Cardiac fibroblast (primary cell): ENCODE data around the gene GALT.

Experiments used
- DNase-seq, 2 donors: peaks; one replicate each; pipeline versions ENCODE4 v3.0.0 to v3.0.0-alpha.2; 2010; ENCODE audit warnings: low read depth in 2 of 2
- H3K4me3 ChIP-seq, 2 donors: replicated peaks in 1 of 2; 1 replicate in 1 of 2; 2 replicates in 1 of 2; pipeline ENCODE4 v1.5.1; 2011; ENCODE audit warnings: low read depth in 2 of 2, low read length in 2 of 2, mild to moderate bottlenecking in 2 of 2, moderate library complexity in 1 of 2
- TF ChIP-seq, protein P1 (sequence below): IDR thresholded peaks from one replicate; pipeline ENCODE4 v1.5.1; 2011; ENCODE audit warnings: low read depth, mild to moderate bottlenecking, low read length, inconsistent platforms

Gene GALT

DNA sequence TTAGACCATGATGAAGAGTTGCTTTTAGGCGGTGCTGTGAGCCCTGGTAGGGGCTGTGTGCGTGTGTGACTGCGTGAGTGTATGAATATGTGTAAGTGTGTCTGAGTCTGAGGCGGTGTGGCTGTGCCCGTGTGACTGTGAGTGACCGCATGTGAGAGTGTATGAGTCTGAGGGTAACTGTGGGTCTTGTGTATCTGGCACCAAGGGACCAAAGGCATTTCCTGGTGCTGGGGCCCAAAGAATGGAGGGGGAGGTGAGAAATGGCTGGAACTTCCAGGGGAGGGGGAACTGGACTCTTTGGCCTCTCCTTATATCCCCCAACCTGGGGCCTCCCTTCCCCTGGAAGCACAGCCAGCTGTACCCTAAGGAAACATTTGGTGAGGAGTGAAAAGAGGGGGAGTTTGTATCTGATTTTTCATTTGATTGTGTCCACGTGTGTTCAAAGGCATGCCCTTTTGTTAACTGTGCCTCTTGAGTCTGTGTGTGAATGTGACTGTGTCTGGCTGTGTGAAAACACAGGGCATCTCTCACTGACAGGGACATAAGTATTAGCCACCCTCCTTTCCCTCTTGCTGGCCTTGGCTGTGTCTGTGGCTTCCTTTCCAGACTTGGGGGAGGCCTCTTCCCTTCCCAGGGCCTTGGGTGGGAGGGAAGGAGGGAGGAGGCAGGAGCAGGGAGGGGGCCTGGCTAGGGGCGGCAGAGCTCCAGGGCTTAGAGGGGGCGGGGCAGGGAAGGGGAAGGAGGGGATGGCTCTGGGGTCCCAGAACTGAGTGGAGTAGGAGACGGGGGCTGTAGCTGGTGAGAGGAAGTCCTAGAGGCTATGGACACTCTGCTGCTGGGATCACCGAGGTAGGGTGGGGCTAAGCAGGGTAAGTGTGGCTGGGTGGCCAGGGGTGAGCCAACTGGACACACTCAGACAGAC lies 6.9 kb downstream of the GALT start:
- DNase-seq: peak; percentile 49 to 74
- H3K4me3 ChIP-seq: no peak overlapping the region
- TF ChIP-seq, protein P1, sequence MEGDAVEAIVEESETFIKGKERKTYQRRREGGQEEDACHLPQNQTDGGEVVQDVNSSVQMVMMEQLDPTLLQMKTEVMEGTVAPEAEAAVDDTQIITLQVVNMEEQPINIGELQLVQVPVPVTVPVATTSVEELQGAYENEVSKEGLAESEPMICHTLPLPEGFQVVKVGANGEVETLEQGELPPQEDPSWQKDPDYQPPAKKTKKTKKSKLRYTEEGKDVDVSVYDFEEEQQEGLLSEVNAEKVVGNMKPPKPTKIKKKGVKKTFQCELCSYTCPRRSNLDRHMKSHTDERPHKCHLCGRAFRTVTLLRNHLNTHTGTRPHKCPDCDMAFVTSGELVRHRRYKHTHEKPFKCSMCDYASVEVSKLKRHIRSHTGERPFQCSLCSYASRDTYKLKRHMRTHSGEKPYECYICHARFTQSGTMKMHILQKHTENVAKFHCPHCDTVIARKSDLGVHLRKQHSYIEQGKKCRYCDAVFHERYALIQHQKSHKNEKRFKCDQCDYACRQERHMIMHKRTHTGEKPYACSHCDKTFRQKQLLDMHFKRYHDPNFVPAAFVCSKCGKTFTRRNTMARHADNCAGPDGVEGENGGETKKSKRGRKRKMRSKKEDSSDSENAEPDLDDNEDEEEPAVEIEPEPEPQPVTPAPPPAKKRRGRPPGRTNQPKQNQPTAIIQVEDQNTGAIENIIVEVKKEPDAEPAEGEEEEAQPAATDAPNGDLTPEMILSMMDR: no peak

DNA sequence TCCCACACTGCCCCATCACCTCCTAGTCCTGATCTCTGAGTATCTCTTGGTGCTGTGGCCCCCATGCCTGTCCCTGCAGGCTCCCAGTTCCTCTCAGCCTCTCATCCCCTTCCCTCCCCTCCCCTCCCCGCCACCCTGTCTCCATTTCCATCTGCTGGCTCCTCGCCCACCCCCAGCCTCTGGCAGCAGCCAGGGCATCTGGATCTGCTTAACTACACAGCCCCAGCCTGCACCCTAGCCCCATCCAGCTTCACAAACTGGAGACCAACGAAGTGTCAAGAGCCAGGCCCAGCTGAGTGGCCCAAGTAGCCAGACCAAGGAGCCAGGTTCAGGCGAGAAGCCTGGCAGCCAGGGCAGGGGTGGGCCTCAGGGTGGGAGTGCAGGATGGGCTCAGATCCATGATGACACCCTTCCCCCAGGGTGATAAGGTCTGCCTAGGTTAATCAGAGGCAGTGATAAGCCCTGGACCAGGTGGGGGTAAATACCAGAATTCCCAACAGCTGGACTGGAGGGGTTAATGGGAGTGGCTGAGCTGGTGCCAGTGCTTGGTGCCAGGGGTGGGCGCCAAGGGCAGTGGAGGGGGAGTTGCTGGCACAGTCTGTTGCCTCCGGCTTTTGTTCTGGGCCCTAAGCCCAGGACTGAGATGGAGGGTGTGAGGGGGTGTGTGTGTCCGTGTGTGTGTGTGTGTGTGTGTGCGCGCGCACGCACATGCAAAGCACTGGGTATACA lies 8.0 kb downstream of the GALT start:
- TF ChIP-seq, protein P1: no peak
- peak in 1 of 2 donors; percentile 91 for DNase-seq
- H3K4me3 ChIP-seq: no peak overlapping the region

- DNase-seq: no peak
- H3K4me3 ChIP-seq: no peak overlapping the region
These were observed 8.9 kb downstream of the GALT start for GRCh38 chr9:34655394-34655793.

GRCh38 chr9:34656992-34657391 lies 10.5 kb downstream of the GALT start:
- DNase-seq: no peak
- no peak overlapping the region for H3K4me3 ChIP-seq
- TF ChIP-seq, protein P1: no peak

More at GRCh38 chr9:34655394-34655793, 8.9 kb downstream of the GALT start:
- TF ChIP-seq, protein P1: no peak

DNA sequence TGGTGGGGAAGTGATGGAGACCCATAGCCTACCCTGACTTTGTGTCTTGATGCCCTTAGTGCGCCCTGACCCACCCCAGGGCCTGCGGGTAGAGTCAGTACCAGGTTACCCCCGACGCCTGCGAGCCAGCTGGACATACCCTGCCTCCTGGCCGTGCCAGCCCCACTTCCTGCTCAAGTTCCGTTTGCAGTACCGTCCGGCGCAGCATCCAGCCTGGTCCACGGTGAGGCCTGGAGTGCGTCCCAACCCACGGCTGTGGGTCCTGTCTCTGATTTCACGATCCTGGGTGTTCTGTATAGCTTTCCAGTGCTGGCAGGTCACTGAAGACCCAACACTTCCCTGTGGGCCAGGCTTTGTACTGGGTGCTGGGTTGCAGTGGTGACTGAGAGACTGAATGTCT lies 12.0 kb downstream of the GALT start:
- no peak for DNase-seq
- TF ChIP-seq, protein P1: no peak
- H3K4me3 ChIP-seq: no peak overlapping the region

GRCh38 chr9:34659592-34660253 lies 13.2 kb downstream of the GALT start:
- TF ChIP-seq, protein P1: no peak
- DNase-seq: peak in 1 of 2 donors; percentile 22
- no peak overlapping the region for H3K4me3 ChIP-seq
